ENCODE results near the gene OPRPN. TPM values are rescaled to one million over a fixed set of nuclear protein-coding genes. Genes with fewer than 3 reads are reported as not detected.

The OPRPN gene
- total and polyA plus RNA-seq, 2 donors (not counting 3 experiments of a cell fraction or from before 2014, with no cell fraction given) = not detected

GRCh38 chr4:70399319-70399718 is 1.6 kb downstream of the OPRPN start:
- no peaks in the 10 kb centered on the region for H3K9me1 ChIP-seq (replicated peaks; ENCODE audit: control insufficient read depth, extremely low read depth, insufficient read depth, low read length)
- no TSS peak for BruUV-seq (replicated peaks)
- H3K36me3 ChIP-seq (ENCODE audit: control insufficient read depth in 2 of 2, extremely low read depth in 1 of 2, insufficient read depth in 2 of 2, low read length in 2 of 2) = no peaks in the 10 kb centered on the region
- intact Hi-C loops (cut with micrococcal nuclease) (no loop called here), dilution Hi-C loops (cut with MboI; ENCODE audit: extremely low pct_ligation_motif_present, low sequenced_read_pairs) (no loop called here)
- ChIA-PET POLR2A (no interaction called here), CTCF (no interaction called here)
- TF ChIP-seq CTCF (IDR thresholded peaks at IDR 0.05; ENCODE audit: extremely low read depth in 1 of 2, insufficient read depth in 1 of 2, low read depth in 1 of 2, low read length in 2 of 2) = no peak
- TF ChIP-seq FOS (IDR thresholded peaks at IDR 0.05; ENCODE audit: borderline replicate concordance, insufficient read depth, low read length) = no peak
- TF ChIP-seq POLR2AphosphoS5 (IDR thresholded peaks at IDR 0.05; ENCODE audit: insufficient read depth, low read depth, low read length) = no peak
- TF ChIP-seq MAX (IDR thresholded peaks at IDR 0.05; ENCODE audit: insufficient read depth, insufficient read length) = no peak
- TF ChIP-seq GATA2 (IDR thresholded peaks at IDR 0.05; ENCODE audit: insufficient read depth, insufficient read length, low read depth, low read length) = no peak
- no peak for TF ChIP-seq JUN (IDR thresholded peaks at IDR 0.05; ENCODE audit: borderline replicate concordance, insufficient read depth, insufficient read length, low read depth)
- TF ChIP-seq POLR2A (IDR thresholded peaks at IDR 0.05; ENCODE audit: low read depth, low read length) = no peak
- TF ChIP-seq EZH2 (IDR thresholded peaks at IDR 0.05; ENCODE audit: borderline replicate concordance, low read depth, low read length, severe bottlenecking) = no peak
- no peak for TF ChIP-seq MYC (IDR thresholded peaks at IDR 0.05; ENCODE audit: low read depth, low read length)
- H3K4me2 ChIP-seq (ENCODE audit: insufficient read depth, low read length) = no peak overlapping the region
- H3K4me1 ChIP-seq (ENCODE audit: control insufficient read depth, extremely low read depth, insufficient read depth, low read length) = no peaks in the 10 kb centered on the region
- no peaks in the 10 kb centered on the region for H3K79me2 ChIP-seq (ENCODE audit: control insufficient read depth, insufficient read depth, low read length)
- no peak overlapping the region for H3K27ac ChIP-seq (ENCODE audit: insufficient read depth, low read depth, low read length)
- DNase-seq (ENCODE audit: low read depth, low spot score) = no peak
- FAIRE-seq = no peak
- no peak overlapping the region for H3K4me3 ChIP-seq (replicated peaks in 1 of 3; ENCODE audit: insufficient read depth in 1 of 3, low read depth in 1 of 3, low read length in 3 of 3)
- H3K9me3 ChIP-seq (replicated peaks; ENCODE audit: control insufficient read depth, insufficient read depth, low read length) = no peaks in the 10 kb centered on the region
- H4K20me1 ChIP-seq (replicated peaks; ENCODE audit: control insufficient read depth, extremely low read depth, insufficient read depth, low read length) = no peaks in the 10 kb centered on the region
- H3K27me3 ChIP-seq (ENCODE audit: control insufficient read depth in 2 of 2, insufficient read depth in 2 of 2, low read length in 2 of 2) = no peaks in the 10 kb centered on the region
- no peak overlapping the region for H3K9ac ChIP-seq (replicated peaks; ENCODE audit: extremely low read depth, insufficient read depth, low read length)
- H2AFZ ChIP-seq (ENCODE audit: low read depth, low read length) = no peak overlapping the region
